Trophoblast cell (in vitro differentiated cells and primary cell): ENCODE data around the gene POU2F1.
A peak's percentile ranks its signal among the peaks of the same experiment; 100 is the strongest.

Experiments used
- DNase-seq, 2 donors: peaks; one replicate each; pipeline ENCODE4 v3.0.0-alpha.2; 2016
- H2AFZ ChIP-seq: 2 replicates; pipeline ENCODE4 v1.6.1; 2013; ENCODE audit warnings: low read length, moderate library complexity, mild to moderate bottlenecking; ENCODE audit not compliant: insufficient read depth, poor library complexity
- H2AK5ac ChIP-seq: 2 replicates; pipeline ENCODE4 v1.6.1; 2013; ENCODE audit warnings: mild to moderate bottlenecking, low read length
- H2BK120ac ChIP-seq: 2 replicates; pipeline ENCODE4 v1.6.1; 2013; ENCODE audit warnings: low read length, mild to moderate bottlenecking, moderate library complexity; ENCODE audit not compliant: insufficient read depth, poor library complexity
- H2BK12ac ChIP-seq: 2 replicates; pipeline ENCODE4 v1.6.1; 2013; ENCODE audit warnings: mild to moderate bottlenecking, low read length, moderate library complexity
- H2BK5ac ChIP-seq: 2 replicates; pipeline ENCODE4 v1.6.1; 2013; ENCODE audit warnings: low read length, low read depth, moderate library complexity, mild to moderate bottlenecking; ENCODE audit not compliant: poor library complexity
- H3K14ac ChIP-seq: 2 replicates; pipeline ENCODE4 v1.6.1; 2013; ENCODE audit warnings: mild to moderate bottlenecking, low read length
- H3K18ac ChIP-seq: 2 replicates; pipeline ENCODE4 v1.6.1; 2013; ENCODE audit warnings: mild to moderate bottlenecking, low read length
- H3K23ac ChIP-seq: 2 replicates; pipeline ENCODE4 v1.6.1; 2013; ENCODE audit warnings: low read length
- H3K27ac ChIP-seq: 2 replicates; pipeline ENCODE4 v1.5.1; 2013; ENCODE audit warnings: low read depth, mild to moderate bottlenecking, inconsistent platforms, low read length, moderate library complexity
- H3K27me3 ChIP-seq: 2 replicates; pipeline ENCODE4 v1.6.1; 2013; ENCODE audit warnings: inconsistent platforms, mild to moderate bottlenecking, low read length, moderate library complexity; ENCODE audit not compliant: insufficient read depth
- H3K36me3 ChIP-seq, 2 experiments: 1 replicate in 1 of 2; 2 replicates in 1 of 2; pipeline ENCODE4 v1.6.1; 2013; ENCODE audit warnings: low read length in 2 of 2, mild to moderate bottlenecking in 2 of 2, moderate library complexity in 1 of 2; ENCODE audit not compliant: insufficient read depth in 2 of 2, control insufficient read depth in 1 of 2
- H3K4ac ChIP-seq: 2 replicates; pipeline ENCODE4 v1.6.1; 2013; ENCODE audit warnings: low read depth, mild to moderate bottlenecking, low read length, moderate library complexity
- H3K4me1 ChIP-seq, 2 experiments: 1 replicate in 1 of 2; 2 replicates in 1 of 2; pipeline ENCODE4 v1.6.1; 2013; ENCODE audit warnings: low read length in 2 of 2, mild to moderate bottlenecking in 2 of 2, moderate library complexity in 1 of 2; ENCODE audit not compliant: insufficient read depth in 2 of 2, control insufficient read depth in 1 of 2
- H3K4me2 ChIP-seq: 2 replicates; pipeline ENCODE4 v1.6.1; 2013; ENCODE audit warnings: inconsistent platforms, mild to moderate bottlenecking, low read length, moderate library complexity
- H3K4me3 ChIP-seq: 2 replicates; pipeline ENCODE4 v1.5.1; 2013; ENCODE audit warnings: mild to moderate bottlenecking, low read depth, low read length, inconsistent platforms
- H3K79me1 ChIP-seq: one replicate; pipeline ENCODE4 v1.6.1; 2013; ENCODE audit warnings: low read length
- H3K79me2 ChIP-seq: 2 replicates; pipeline ENCODE4 v1.6.1; 2013; ENCODE audit warnings: low read length, mild to moderate bottlenecking; ENCODE audit not compliant: control insufficient read depth, insufficient read depth, poor library complexity
- H3K9ac ChIP-seq: 2 replicates; pipeline ENCODE4 v1.6.1; 2013; ENCODE audit warnings: mild to moderate bottlenecking, low read length
- H3K9me3 ChIP-seq: 2 replicates; pipeline ENCODE4 v1.6.1; 2013; ENCODE audit warnings: low read depth, mild to moderate bottlenecking, control low read depth, inconsistent platforms, low read length; ENCODE audit not compliant: insufficient read depth
- H4K12ac ChIP-seq: 2 replicates; pipeline ENCODE4 v1.6.1; 2013; ENCODE audit warnings: low read depth, mild to moderate bottlenecking, low read length, moderate library complexity
- H4K8ac ChIP-seq: 2 replicates; pipeline ENCODE4 v1.6.1; 2013; ENCODE audit warnings: low read depth, mild to moderate bottlenecking, low read length, moderate library complexity
- H4K91ac ChIP-seq: one replicate; pipeline ENCODE4 v1.6.1; 2013; ENCODE audit warnings: low read depth, mild to moderate bottlenecking, low read length, moderate library complexity
- WGBS: extraction: QIAGEN DNeasy Blood & Tissue Kit; methylation state at CpG from one replicate; pipeline ENCODE4 v1.1.7; 2013; ENCODE audit warnings: missing lambda C conversion rate; ENCODE audit not compliant: insufficient read length, insufficient coverage; ENCODE audit errors: extremely low coverage; 5-methylcytosine and 5-hydroxymethylcytosine counted together

Gene POU2F1

DNA sequence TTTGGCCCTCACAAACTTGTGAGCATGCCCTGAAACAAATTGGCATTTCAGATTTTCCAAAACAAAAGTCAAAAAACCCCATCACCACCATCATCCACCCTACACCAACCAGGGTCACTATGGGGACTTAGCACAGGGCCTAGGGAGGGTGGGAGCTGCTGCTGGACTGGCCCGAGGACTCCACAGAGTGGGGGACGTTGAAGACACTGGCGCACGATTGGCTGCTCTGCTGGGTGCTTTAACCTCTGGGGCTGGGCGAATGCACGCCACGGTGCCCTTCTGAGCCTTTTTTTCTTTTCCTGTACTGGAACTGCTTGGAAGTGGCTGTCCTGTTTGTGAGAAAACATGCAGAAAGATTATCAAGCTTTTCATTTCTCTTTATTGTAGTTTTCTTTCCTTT is 204.8 kb downstream of the POU2F1 start:
- Histone ChIP-seq H3K23ac (no peak overlapping the region), H4K91ac (no peak overlapping the region), H3K36me3 (peaks cover 0 to 9% of the 10 kb centered on the region in 2 experiments), H4K12ac (no peak overlapping the region), H3K4me3 (no peak overlapping the region), H2AK5ac (no peak overlapping the region), H3K27ac (no peak overlapping the region), H2BK5ac (no peak overlapping the region), H3K9me3 (no peaks in the 10 kb centered on the region), H3K18ac (no peak overlapping the region), H3K9ac (no peak overlapping the region), H3K4me2 (no peak overlapping the region), H4K8ac (no peak overlapping the region), H2AFZ (no peak overlapping the region), H2BK12ac (no peak overlapping the region), H3K27me3 (no peaks in the 10 kb centered on the region), H3K4ac (no peak overlapping the region), H3K79me1 (peaks cover 2% of the 10 kb centered on the region), H3K4me1 (peaks cover 0 to 4% of the 10 kb centered on the region in 2 experiments), H2BK120ac (no peak overlapping the region), H3K14ac (no peak overlapping the region), H3K79me2 (no peaks in the 10 kb centered on the region)
- WGBS = no CpG with 5 or more reads among the region's 7 CpGs
- no peak for DNase-seq

DNA sequence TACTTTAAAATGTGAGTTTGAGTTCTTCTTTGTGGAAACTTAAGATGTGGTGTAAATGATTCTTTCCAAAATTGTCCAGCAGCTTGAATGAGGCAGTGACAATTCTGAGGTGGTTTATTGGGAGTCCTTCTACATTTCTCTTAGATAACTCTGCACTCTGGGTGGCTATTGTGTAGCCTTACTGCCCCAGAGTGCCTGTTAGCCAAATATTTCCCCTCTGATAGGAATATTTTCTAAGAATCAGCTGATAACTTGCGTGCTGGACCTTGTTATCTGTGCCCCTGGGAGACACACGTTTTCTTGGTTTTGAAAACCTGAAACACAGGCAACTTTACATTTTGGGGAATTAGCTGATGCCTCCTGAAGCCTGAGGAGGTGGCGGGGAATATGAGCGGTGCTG is 206.0 kb downstream of the POU2F1 start:
- H2BK120ac ChIP-seq = no peak overlapping the region
- no peak for DNase-seq

DNA sequence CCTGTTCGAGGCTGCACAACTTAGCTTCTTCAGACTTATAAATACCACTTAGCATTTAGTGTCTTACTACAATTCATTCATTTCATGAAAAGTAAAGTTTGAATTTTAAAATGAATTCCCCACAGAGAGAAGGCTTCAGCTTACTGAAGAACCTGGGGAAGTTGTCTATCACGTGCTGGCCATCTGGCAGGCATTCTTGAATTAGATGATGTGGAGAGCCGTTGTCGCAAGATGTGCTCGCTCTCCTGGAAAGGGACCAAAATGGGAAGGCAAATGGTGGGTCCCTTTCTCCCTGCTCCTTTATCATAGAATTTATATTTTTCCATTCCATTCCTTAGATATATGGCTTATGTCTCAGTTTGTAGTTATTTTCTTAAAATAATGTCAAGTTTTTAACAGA is 207.2 kb downstream of the POU2F1 start:
- WGBS = no CpG with 5 or more reads among the region's 5 CpGs
- Histone ChIP-seq H3K79me2 (no peaks in the 10 kb centered on the region), H4K12ac (no peak overlapping the region), H3K14ac (no peak overlapping the region), H3K9ac (no peak overlapping the region), H4K91ac (no peak overlapping the region), H3K23ac (no peak overlapping the region), H3K4me3 (no peak overlapping the region), H3K4ac (no peak overlapping the region), H2AK5ac (no peak overlapping the region), H2BK120ac (no peak overlapping the region), H3K36me3 (peaks cover 0 to 7% of the 10 kb centered on the region in 2 experiments), H2BK12ac (no peak overlapping the region), H3K4me1 (peaks cover 0 to 8% of the 10 kb centered on the region in 2 experiments), H3K27me3 (no peaks in the 10 kb centered on the region), H2BK5ac (no peak overlapping the region), H4K8ac (no peak overlapping the region), H3K9me3 (peaks cover 3% of the 10 kb centered on the region), H3K4me2 (no peak overlapping the region), H2AFZ (no peak overlapping the region), H3K27ac (no peak overlapping the region), H3K18ac (no peak overlapping the region), H3K79me1 (peaks cover 2% of the 10 kb centered on the region)
- peak in 1 of 2 donors; percentile 20 for DNase-seq

More for the DNA sequence above, 206.0 kb downstream of the POU2F1 start:
- H3K27me3 ChIP-seq = no peaks in the 10 kb centered on the region
- no peak overlapping the region for H2BK5ac ChIP-seq
- no peak overlapping the region for H4K12ac ChIP-seq
- H2BK12ac ChIP-seq = no peak overlapping the region
- H3K79me2 ChIP-seq = no peaks in the 10 kb centered on the region
- no CpG with 5 or more reads among the region's 4 CpGs for WGBS
- H3K23ac ChIP-seq = no peak overlapping the region
- H3K18ac ChIP-seq = no peak overlapping the region
- no peak overlapping the region for H2AFZ ChIP-seq
- H3K4me2 ChIP-seq = no peak overlapping the region
- H3K14ac ChIP-seq = no peak overlapping the region
- no peak overlapping the region for H4K91ac ChIP-seq
- peaks cover 0 to 9% of the 10 kb centered on the region in 2 experiments for H3K36me3 ChIP-seq
- H2AK5ac ChIP-seq = no peak overlapping the region
- no peaks in the 10 kb centered on the region for H3K9me3 ChIP-seq
- no peak overlapping the region for H4K8ac ChIP-seq
- peaks cover 2% of the 10 kb centered on the region for H3K79me1 ChIP-seq
- H3K27ac ChIP-seq = no peak overlapping the region
- peaks cover 0 to 8% of the 10 kb centered on the region in 2 experiments for H3K4me1 ChIP-seq
- no peak overlapping the region for H3K9ac ChIP-seq
- H3K4ac ChIP-seq = no peak overlapping the region
- H3K4me3 ChIP-seq = no peak overlapping the region

DNA sequence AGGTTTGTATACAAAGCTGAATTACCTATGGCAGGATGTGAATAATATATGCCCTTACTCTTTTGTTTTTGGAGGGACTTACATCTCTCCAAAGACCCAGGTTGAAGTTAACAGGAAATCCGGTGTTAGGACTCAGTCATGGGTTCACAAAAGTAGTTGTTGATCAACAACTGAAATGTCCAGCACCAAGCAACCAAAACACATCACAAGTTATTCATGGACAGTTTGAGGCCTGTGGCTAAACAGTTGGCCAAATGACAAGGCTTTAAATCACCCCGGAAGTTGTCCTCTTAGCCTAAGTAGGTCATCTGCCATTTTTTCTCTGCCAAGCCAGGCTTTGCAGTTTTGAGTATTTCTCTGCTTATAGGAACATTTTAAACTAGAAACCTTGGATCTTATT is 207.7 kb downstream of the POU2F1 start:
- Histone ChIP-seq H2BK12ac (no peak overlapping the region), H3K14ac (no peak overlapping the region), H3K27ac (no peak overlapping the region), H3K4me3 (no peak overlapping the region), H3K4ac (no peak overlapping the region), H3K27me3 (no peaks in the 10 kb centered on the region), H2BK120ac (no peak overlapping the region), H4K91ac (no peak overlapping the region), H3K4me2 (no peak overlapping the region), H2BK5ac (no peak overlapping the region), H3K18ac (no peak overlapping the region), H3K9me3 (peaks cover 4% of the 10 kb centered on the region), H3K23ac (no peak overlapping the region), H3K79me1 (peaks cover 2% of the 10 kb centered on the region), H3K36me3 (peaks cover 0 to 7% of the 10 kb centered on the region in 2 experiments), H2AK5ac (no peak overlapping the region), H3K79me2 (no peaks in the 10 kb centered on the region), H3K4me1 (peaks cover 0 to 8% of the 10 kb centered on the region in 2 experiments), H4K12ac (no peak overlapping the region), H2AFZ (no peak overlapping the region), H3K9ac (no peak overlapping the region), H4K8ac (no peak overlapping the region)
- WGBS = no CpG with 5 or more reads among the region's 2 CpGs
- DNase-seq = peak in 1 of 2 donors; percentile 37
